AG09309 (cell line): ENCODE results near the gene CHCHD6.

Source experiments
- DNase-seq: peaks from one replicate; pipeline ENCODE4 v3.0.0-alpha.2; 2010; ENCODE audit warnings: low read depth
- H3K4me3 ChIP-seq: 2 replicates; pipeline ENCODE4 v1.5.1; 2011; ENCODE audit warnings: mild to moderate bottlenecking, low read depth, low read length, moderate library complexity; ENCODE audit not compliant: control insufficient read depth
- TF ChIP-seq, protein P1 (sequence below): IDR thresholded peaks from 2 replicates; pipeline ENCODE4 v1.5.1; 2011; ENCODE audit warnings: mild to moderate bottlenecking, low read depth, low read length, inconsistent platforms; ENCODE audit not compliant: insufficient read depth, control insufficient read depth; ENCODE audit errors: missing control alignments

The CHCHD6 gene

DNA sequence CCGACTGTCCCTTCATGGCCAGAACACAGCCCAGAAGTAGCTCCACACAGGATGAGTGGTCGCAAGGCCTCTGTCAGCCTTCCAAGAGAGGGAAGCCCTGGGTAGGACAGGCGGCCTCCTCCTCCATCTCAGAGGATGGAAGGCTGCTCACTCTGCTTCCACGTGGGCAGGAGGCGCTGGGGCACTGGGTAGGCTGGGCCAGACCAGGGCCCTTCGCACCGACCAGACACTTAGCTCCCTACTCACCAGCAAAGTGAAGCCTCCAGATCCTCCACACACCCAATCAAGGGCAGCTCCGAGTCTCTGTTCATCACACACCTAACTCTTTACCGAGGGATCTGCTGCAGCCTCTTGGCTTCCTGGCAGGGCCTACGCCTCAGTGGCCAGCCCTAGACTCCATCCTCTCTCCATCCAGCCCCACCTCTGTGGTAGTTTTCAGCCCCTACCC is 254.6 kb downstream of the CHCHD6 start:
- TF ChIP-seq, protein P1, sequence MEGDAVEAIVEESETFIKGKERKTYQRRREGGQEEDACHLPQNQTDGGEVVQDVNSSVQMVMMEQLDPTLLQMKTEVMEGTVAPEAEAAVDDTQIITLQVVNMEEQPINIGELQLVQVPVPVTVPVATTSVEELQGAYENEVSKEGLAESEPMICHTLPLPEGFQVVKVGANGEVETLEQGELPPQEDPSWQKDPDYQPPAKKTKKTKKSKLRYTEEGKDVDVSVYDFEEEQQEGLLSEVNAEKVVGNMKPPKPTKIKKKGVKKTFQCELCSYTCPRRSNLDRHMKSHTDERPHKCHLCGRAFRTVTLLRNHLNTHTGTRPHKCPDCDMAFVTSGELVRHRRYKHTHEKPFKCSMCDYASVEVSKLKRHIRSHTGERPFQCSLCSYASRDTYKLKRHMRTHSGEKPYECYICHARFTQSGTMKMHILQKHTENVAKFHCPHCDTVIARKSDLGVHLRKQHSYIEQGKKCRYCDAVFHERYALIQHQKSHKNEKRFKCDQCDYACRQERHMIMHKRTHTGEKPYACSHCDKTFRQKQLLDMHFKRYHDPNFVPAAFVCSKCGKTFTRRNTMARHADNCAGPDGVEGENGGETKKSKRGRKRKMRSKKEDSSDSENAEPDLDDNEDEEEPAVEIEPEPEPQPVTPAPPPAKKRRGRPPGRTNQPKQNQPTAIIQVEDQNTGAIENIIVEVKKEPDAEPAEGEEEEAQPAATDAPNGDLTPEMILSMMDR: no peak
- no peak for DNase-seq
- H3K4me3 ChIP-seq: no peak overlapping the region

DNA sequence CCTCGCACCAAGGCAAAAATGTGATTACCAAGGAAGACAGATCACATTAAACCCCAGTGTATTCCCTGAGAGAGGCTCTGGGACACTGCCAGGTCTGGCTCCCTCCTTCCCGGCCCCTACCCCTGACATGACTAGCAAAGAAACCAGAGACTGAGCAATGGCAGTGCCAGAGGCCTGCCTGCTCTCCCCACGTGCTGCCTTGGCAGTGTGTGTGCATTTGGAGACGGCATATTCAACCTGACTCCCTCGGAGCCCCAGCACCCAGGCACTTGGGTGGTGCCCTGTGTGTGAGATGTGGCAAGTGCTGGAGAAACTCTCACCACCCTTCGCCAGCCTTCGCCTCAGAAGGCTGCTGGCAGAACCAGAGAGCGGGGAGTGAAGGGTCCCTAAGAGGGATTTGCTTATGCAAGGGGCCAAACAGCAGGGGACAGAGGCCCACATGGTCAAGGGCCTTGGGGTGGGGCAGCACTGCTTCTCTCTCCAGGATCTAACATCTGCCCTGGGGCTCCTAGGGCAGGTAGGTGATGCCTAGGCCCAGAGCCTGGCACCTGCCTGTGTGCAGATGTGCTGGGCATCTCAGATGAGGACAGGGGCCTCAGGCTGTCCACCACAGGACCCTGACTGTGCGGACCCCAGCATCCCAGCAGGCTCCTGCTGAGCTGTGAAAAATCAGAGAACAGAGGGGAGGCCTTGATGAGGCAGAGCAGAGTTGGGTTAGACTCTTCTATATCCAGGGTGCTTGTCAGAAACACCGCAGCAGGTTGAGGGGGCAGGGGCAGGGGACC is 255.3 kb downstream of the CHCHD6 start:
- TF ChIP-seq, protein P1: no peak

DNA sequence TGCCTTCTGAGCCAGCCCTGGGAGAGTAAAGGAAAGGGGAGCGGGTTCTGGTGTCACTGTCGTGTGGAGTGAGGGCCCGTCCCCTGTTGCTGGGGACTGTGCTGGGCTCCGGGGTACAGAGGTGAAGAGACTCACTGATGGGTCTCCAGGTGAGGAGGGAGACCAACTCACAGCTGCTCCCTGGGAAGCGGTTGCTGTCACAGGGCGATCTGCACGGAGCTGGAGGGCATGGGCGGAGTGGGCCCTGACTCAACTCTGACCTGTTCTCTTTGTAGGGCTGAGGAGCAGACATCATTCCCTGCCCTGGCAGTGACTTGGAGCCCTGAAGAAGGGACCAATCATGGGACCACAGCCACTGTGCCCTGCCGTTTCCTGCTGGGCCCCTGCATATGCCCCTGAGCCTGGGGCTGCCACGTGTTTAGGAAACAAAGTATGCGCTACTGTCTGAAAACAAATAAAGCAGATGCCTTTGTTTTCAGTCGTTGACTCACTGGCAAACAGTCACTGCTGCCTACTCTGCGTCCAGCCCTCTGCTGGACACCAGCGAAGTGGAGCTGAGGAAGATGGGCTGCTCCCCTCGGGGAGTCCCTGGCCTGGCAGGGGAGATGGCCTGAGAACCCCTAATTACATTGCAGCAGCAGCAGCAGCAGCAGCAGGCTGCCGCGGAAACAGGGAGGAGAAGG is 256.0 kb downstream of the CHCHD6 start:
- TF ChIP-seq, protein P1: peak; percentile 77
- H3K4me3 ChIP-seq: no peak overlapping the region
- DNase-seq: peak; percentile 21

More for the DNA sequence above, 255.3 kb downstream of the CHCHD6 start:
- no peak overlapping the region for H3K4me3 ChIP-seq
- DNase-seq: no peak

DNA sequence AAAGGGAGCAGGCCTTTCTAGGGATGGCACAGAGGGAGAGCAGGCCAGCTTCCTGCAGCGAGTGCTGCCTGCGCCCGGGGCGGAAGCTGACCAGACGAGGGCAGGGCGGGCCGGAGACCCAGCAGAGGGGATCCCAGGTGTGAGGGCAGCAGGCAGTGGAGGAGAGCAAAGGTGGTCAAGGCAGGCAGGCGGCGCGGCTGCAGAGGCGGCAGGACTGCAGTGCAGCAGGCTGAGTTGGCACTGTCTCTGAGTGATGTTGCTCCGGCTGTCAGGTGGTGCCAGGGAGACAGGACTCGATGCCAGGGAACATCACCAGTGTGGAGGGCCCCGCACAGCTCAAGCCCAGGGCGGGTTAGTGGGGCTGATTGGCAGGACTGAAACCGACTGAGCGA is 256.6 kb downstream of the CHCHD6 start:
- TF ChIP-seq, protein P1: no peak
- no peak for DNase-seq
- H3K4me3 ChIP-seq: no peak overlapping the region

DNA sequence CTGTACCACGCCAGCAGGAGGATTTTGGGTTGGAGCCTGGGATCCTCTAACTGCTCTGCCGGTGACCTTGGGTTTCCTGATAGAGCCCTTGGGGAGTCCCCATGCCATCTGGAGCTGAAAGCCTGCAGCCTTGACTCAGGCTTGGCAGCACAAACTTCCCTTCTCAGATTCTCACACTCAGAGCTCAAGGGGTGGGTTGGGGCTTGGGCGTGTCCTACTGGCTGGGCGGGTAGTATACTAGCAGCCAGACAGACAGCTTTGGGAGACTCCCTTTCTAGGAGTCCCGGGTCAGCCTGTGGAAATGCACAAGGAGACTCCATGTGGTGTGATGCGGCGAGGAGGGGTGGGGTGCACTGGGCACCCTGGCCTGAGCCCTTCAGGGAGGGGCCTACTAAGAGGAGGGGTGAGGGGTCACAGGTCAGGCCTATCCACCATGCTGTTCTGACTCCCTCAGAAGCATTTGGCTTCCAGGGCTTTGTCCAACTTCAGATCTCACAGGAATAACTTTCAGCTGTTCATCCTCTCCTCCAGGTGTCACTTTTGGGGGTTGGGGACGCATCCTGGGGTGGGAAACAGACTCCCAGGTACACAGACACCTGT is 257.3 kb downstream of the CHCHD6 start:
- H3K4me3 ChIP-seq: no peak overlapping the region
- TF ChIP-seq, protein P1: no peak
- DNase-seq: peak; percentile 45

DNA sequence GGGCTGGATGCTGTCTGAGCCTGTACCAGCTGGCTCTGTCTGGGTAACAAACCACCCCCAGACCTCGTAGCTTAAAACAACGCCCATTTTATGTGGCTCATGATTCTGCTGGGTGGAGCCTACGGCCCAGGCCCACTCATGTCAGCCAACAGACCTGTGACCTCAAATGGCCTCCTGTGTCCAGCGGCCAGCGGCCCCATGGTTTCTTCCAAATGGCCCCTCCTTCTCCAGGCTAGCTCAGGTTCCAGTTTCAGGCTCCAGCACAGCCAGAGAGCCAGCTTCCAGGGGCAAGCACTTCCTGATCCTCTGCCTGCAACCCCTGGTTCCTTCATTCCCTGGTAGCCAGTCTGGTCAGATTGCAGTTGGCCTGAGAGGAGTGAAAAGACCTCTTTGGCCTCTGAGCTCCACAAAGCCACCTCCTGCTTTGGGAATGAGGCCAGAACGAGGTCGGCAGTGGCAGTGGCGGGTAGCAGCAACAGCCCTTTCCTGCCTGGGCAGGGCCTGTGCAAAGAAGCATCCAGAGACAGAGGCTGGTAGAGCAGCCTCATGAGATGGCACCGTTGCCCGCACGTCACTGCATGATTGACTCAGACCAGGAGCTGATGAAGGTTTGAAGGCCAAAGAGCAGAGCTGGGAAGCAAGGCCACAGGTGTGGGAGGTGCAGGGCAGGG is 257.9 kb downstream of the CHCHD6 start:
- H3K4me3 ChIP-seq: no peak overlapping the region
- DNase-seq: no peak
- TF ChIP-seq, protein P1: no peak
